NCI-H1417 treated with DMSO at 0.1 percent for 48 hours (cell line): ENCODE results near the gene ZCCHC9.
A peak's percentile ranks its signal among the peaks of the same experiment; 100 is the strongest.
"Not testable (repeated sequence)": the region's sequence is repeated elsewhere in the genome, so short reads cannot be mapped to it uniquely, and the experiment has no call there.

ENCODE experiments used
- DNase-seq: peaks from one replicate; lab custom pipeline; 2025; lab: John Stamatoyannopoulos, UW

ZCCHC9 gene

GRCh38 chr5:81301271-81302015 is at the start of gene ZCCHC9:
Gene ZCCHC9, plus strand, starts transcription at chr5:81301587. Its CDS starts 3,171 bp downstream, at chr5:81304758.
- DNase-seq = peak; percentile 30

GRCh38 chr5:81251922-81252321 is 49.5 kb upstream of the ZCCHC9 start:
- DNase-seq = no peak

- DNase-seq = no peak
These were observed 48.5 kb upstream of the ZCCHC9 start for GRCh38 chr5:81252904-81253303.

- no peak for DNase-seq
These were observed 47.5 kb upstream of the ZCCHC9 start for GRCh38 chr5:81253875-81254274.

GRCh38 chr5:81254886-81255559 is 46.4 kb upstream of the ZCCHC9 start:
- DNase-seq = no peak

GRCh38 chr5:81256766-81257165 is 44.6 kb upstream of the ZCCHC9 start:
- no peak for DNase-seq

GRCh38 chr5:81262796-81263195 is 38.6 kb upstream of the ZCCHC9 start:
- not testable (repeated sequence) for DNase-seq

GRCh38 chr5:81265101-81265500 is 36.3 kb upstream of the ZCCHC9 start:
- DNase-seq = no peak

GRCh38 chr5:81268521-81269196 is 32.7 kb upstream of the ZCCHC9 start:
- no peak for DNase-seq

GRCh38 chr5:81269751-81270393 is 31.5 kb upstream of the ZCCHC9 start:
- DNase-seq = no peak

GRCh38 chr5:81270394-81271027 is 30.9 kb upstream of the ZCCHC9 start:
- DNase-seq = not testable (repeated sequence)

- DNase-seq = no peak
These were observed 17.4 kb upstream of the ZCCHC9 start for GRCh38 chr5:81283976-81284375.

GRCh38 chr5:81286059-81286617 is 15.2 kb upstream of the ZCCHC9 start:
- no peak for DNase-seq

GRCh38 chr5:81288021-81288433 is 13.4 kb upstream of the ZCCHC9 start:
- DNase-seq = no peak

GRCh38 chr5:81290146-81290545 is 11.2 kb upstream of the ZCCHC9 start:
- no peak for DNase-seq

- DNase-seq = no peak
These were observed 9.3 kb upstream of the ZCCHC9 start for GRCh38 chr5:81292130-81292529.

- DNase-seq = not testable (repeated sequence)
These were observed 7.4 kb upstream of the ZCCHC9 start for GRCh38 chr5:81294021-81294420.

GRCh38 chr5:81297531-81297930 is 3.9 kb upstream of the ZCCHC9 start:
- DNase-seq = no peak

- no peak for DNase-seq
These were observed 491 bp upstream of the ZCCHC9 start for GRCh38 chr5:81300921-81301270.

GRCh38 chr5:81302596-81302995 is 1.2 kb downstream of the ZCCHC9 start:
- DNase-seq = no peak

- DNase-seq = no peak
These were observed 2.2 kb downstream of the ZCCHC9 start for GRCh38 chr5:81303563-81303962.

- DNase-seq = no peak
These were observed 4.4 kb downstream of the ZCCHC9 start for GRCh38 chr5:81305785-81306184.
